ENCODE results near the gene LILRB5. TPM values are rescaled to one million over a fixed set of nuclear protein-coding genes. Genes with fewer than 3 reads are reported as not detected.

LILRB5 gene
- total RNA-seq, 1 donor from 2014 or later = not detected

DNA sequence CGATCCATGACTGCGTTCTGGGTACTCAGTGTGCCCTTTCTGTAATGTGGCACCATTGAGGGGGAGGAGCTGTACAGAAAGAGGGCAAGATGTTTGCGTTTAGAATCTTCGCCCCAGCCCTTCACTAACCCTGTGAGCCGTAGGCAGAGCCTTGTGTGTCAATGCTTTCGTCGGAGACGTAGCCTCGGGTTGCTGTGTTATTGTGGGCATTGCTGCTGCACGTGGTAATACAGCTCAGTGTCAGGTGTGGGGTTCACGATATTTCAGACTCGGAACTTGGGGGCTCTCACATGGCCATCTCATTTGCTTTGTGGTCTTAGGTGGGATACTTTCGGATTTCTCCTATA lies 50.3 kb downstream of the LILRB5 start:
- DNase-seq (ENCODE audit: low spot score) = no peak
- H3K27ac Mint-ChIP-seq = no peak overlapping the region
- Histone ChIP-seq H3K27me3 (no peaks in the 10 kb centered on the region), H3K4me2 (no peak overlapping the region), H3K27ac (no peak overlapping the region), H3K36me3 (peaks cover 12% of the 10 kb centered on the region), H3F3A (ENCODE audit: low read depth) (peaks cover 54% of the 10 kb centered on the region), H4K20me1 (ENCODE audit: low read depth) (peaks cover 86% of the 10 kb centered on the region), H3K79me2 (ENCODE audit: low read depth) (peaks cover 52% of the 10 kb centered on the region), H3K4me1 (peaks cover 29% of the 10 kb centered on the region), H3K4me3 (no peak overlapping the region), H3K9me3 (ENCODE audit: low read depth) (no peaks in the 10 kb centered on the region), H2AFZ (replicated peaks) (no peak overlapping the region), H3K9ac (no peak overlapping the region)
- no peak overlapping the region for H3K4me3 Mint-ChIP-seq
- TF ChIP-seq CTCF (IDR thresholded peaks at IDR 0.05) (no peak), EZH2phosphoT487 (IDR thresholded peaks at IDR 0.05) (no peak), EZH2 (IDR thresholded peaks at IDR 0.05) (no peak)
- no peaks in the 10 kb centered on the region for H3K9me3 Mint-ChIP-seq
- peaks cover 4% of the 10 kb centered on the region for H3K27me3 Mint-ChIP-seq (ENCODE audit: insufficient read depth, low read depth)
- H3K4me1 Mint-ChIP-seq = peaks cover 33% of the 10 kb centered on the region
- peaks cover 35% of the 10 kb centered on the region for H3K36me3 Mint-ChIP-seq

GRCh38 chr19:54206030-54206830 lies 50.8 kb downstream of the LILRB5 start:
- TF ChIP-seq EZH2phosphoT487 (IDR thresholded peaks at IDR 0.05) (no peak), EZH2 (IDR thresholded peaks at IDR 0.05) (no peak), CTCF (IDR thresholded peaks at IDR 0.05) (no peak)
- Histone ChIP-seq H3K27me3 (no peaks in the 10 kb centered on the region), H3K9me3 (ENCODE audit: low read depth) (no peaks in the 10 kb centered on the region), H2AFZ (replicated peaks) (no peak overlapping the region), H3K27ac (no peak overlapping the region), H3K79me2 (ENCODE audit: low read depth) (peaks cover 58% of the 10 kb centered on the region), H3K36me3 (peaks cover 17% of the 10 kb centered on the region), H4K20me1 (ENCODE audit: low read depth) (peaks cover 92% of the 10 kb centered on the region), H3K9ac (no peak overlapping the region), H3K4me3 (no peak overlapping the region), H3K4me2 (no peak overlapping the region), H3F3A (ENCODE audit: low read depth) (peaks cover 60% of the 10 kb centered on the region), H3K4me1 (peaks cover 33% of the 10 kb centered on the region)
- no peaks in the 10 kb centered on the region for H3K9me3 Mint-ChIP-seq
- H3K4me3 Mint-ChIP-seq = no peak overlapping the region
- no peak for DNase-seq (ENCODE audit: low spot score)
- H3K27me3 Mint-ChIP-seq (ENCODE audit: insufficient read depth, low read depth) = peaks cover 5% of the 10 kb centered on the region
- H3K27ac Mint-ChIP-seq = no peak overlapping the region
- H3K4me1 Mint-ChIP-seq = peaks cover 36% of the 10 kb centered on the region
- H3K36me3 Mint-ChIP-seq = peaks cover 34% of the 10 kb centered on the region

DNA sequence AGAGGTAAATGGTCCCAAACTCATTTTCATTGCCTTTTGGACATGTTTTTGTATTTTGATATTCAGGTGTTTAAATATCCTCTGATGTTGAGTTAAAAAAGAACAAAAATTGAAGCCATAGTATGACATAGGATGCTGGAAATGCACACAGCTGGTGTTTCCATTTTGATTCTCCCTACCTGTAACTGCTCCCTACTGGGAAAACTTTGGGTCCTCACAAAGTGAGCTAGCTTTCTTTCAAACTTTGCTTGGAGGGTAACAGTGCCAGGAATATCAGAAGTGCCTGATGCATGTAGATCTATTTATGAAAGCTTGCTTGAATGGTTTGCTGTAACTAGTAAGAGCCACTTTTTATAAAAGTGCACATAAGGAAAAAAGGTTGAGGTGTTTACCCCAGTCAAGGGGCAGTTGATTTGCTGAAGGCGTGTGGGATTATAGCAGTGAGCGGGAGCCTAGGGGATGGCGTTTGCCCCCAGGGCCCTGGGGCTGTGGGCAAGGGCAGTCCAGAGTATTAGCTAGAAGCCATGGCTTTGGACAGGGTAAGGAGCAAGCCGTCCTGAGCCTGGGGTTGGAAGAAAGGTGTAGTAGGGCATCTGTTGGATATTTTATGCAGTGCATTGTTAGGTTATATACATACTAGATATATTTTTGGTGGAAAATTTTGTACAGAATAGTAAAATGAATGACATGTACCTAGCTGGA lies 52.2 kb downstream of the LILRB5 start:
- Histone ChIP-seq H3K79me2 (ENCODE audit: low read depth) (peaks cover 64% of the 10 kb centered on the region), H3K27me3 (no peaks in the 10 kb centered on the region), H3K9me3 (ENCODE audit: low read depth) (no peaks in the 10 kb centered on the region), H3K36me3 (peaks cover 17% of the 10 kb centered on the region), H3K27ac (no peak overlapping the region), H3K4me1 (peaks cover 33% of the 10 kb centered on the region), H3K4me2 (peak overlapping the region; percentile 97), H3K9ac (peak overlapping the region; percentile 25), H2AFZ (replicated peaks) (no peak overlapping the region), H3K4me3 (no peak overlapping the region), H4K20me1 (ENCODE audit: low read depth) (peaks cover 90% of the 10 kb centered on the region), H3F3A (ENCODE audit: low read depth) (peaks cover 71% of the 10 kb centered on the region)
- Mint-ChIP-seq H3K4me3 (no peak overlapping the region), H3K27ac (no peak overlapping the region), H3K27me3 (ENCODE audit: insufficient read depth, low read depth) (peaks cover 7% of the 10 kb centered on the region), H3K9me3 (no peaks in the 10 kb centered on the region), H3K4me1 (peaks cover 39% of the 10 kb centered on the region), H3K36me3 (peaks cover 35% of the 10 kb centered on the region)
- TF ChIP-seq CTCF (IDR thresholded peaks at IDR 0.05) = no peak
- no peak for TF ChIP-seq EZH2phosphoT487 (IDR thresholded peaks at IDR 0.05)
- no peak for TF ChIP-seq EZH2 (IDR thresholded peaks at IDR 0.05)
- no peak for DNase-seq (ENCODE audit: low spot score)
